ENCODE measurements around the gene CDH19. TPM values are rescaled to one million over a fixed set of nuclear protein-coding genes. Genes with fewer than 3 reads are reported as not detected.
A peak's percentile ranks its signal among the peaks of the same experiment; 100 is the strongest.

The CDH19 gene
- total RNA-seq, 2 donors from 2014 or later = 1.3 to 3.9 TPM

GRCh38 chr18:66640431-66640830 is 36.5 kb upstream of the CDH19 start:
- 62 to 65% methylated on average over 4 of the region's 4 CpGs for WGBS, 2 donors
- Histone ChIP-seq H3K4me1 (no peaks in the 10 kb centered on the region), H3K36me3 (replicated peaks in 1 of 2; ENCODE audit: insufficient read depth in 1 of 2, low read depth in 2 of 2) (no peaks in the 10 kb centered on the region), H3K4me3 (no peak overlapping the region), H3K9me3 (no peaks in the 10 kb centered on the region), H3K27me3 (no peaks in the 10 kb centered on the region), H3K27ac (no peak overlapping the region)
- peak in 1 of 4 donors; percentile 26 for DNase-seq
- intact Hi-C loops (cut with DNase I) = no loop called here
- TF ChIP-seq CTCF (IDR thresholded peaks at IDR 0.05) = no peak
- TF ChIP-seq POLR2A (IDR thresholded peaks at IDR 0.05) = no peak
- ATAC-seq = no peak

DNA sequence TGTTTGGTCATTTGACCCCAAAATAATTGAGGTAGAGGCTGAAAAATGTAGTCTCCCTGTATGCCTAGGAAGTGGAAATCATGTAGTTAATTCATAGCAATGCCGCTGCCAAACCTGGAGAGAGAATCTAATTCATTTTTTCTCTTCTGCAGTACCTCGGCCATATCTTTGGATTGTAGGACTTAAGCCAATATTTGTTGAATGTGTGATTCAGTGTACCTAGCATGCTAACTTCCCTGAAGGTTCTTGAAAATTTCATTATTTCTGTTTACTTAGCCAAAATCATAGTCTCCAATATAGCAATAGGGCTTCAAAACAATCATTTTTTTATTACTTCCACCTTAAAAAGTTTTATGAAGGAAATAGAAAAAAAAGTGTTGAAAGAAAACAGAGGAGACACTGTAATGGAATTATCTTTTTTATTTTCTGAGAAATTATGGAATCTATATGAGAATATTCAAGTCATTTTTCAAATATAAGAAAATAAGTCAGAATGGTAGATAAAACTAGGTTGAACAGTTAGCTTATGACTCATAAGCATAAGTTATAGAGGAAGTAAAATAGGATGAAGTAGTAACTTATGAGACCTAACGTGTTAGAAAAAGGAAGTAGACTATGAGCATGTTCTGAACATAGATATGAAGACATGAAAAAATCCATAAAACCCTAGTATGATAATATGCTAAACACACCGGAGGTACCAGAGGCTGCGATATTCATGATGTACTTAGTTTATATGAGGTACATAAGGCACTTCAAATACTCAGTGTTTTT is 35.2 kb upstream of the CDH19 start:
- no peak for DNase-seq
- 52 to 54% methylated on average over 5 of the region's 5 CpGs for WGBS, 2 donors
- Histone ChIP-seq H3K27ac (no peak overlapping the region), H3K27me3 (no peaks in the 10 kb centered on the region), H3K4me1 (no peaks in the 10 kb centered on the region), H3K9me3 (no peaks in the 10 kb centered on the region), H3K36me3 (replicated peaks in 1 of 2; ENCODE audit: insufficient read depth in 1 of 2, low read depth in 2 of 2) (no peaks in the 10 kb centered on the region), H3K4me3 (no peak overlapping the region)
- TF ChIP-seq POLR2A (IDR thresholded peaks at IDR 0.05) (no peak), CTCF (IDR thresholded peaks at IDR 0.05) (no peak)
- no peak for ATAC-seq
- intact Hi-C loops (cut with DNase I) = no loop called here

DNA sequence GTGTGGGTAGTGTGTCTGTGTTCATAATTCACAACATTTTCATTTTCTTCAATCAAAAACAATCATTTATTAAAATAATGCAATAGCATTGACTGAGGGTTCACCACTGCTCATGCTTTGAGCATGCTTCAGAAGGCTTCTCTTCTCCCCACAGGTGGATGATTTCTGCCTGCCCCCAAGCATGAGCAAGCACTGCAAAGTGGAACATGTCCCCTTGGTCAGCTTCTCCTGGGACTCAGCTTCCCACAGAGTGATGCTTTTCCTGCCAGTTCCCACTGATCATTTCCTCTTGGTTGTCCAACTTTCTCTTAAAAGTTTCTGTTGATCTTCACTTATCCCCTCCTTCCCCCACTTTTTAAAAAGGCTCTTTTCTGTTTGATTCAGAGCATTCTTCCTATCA is 31.5 kb upstream of the CDH19 start:
- H3K27ac ChIP-seq = no peak overlapping the region
- H3K4me3 ChIP-seq = no peak overlapping the region
- TF ChIP-seq POLR2A (IDR thresholded peaks at IDR 0.05) (no peak), CTCF (IDR thresholded peaks at IDR 0.05) (no peak)
- DNase-seq (no peak), ATAC-seq (no peak)
- no peaks in the 10 kb centered on the region for H3K27me3 ChIP-seq
- H3K9me3 ChIP-seq = no peaks in the 10 kb centered on the region
- no peaks in the 10 kb centered on the region for H3K36me3 ChIP-seq (replicated peaks in 1 of 2; ENCODE audit: insufficient read depth in 1 of 2, low read depth in 2 of 2)
- H3K4me1 ChIP-seq = no peaks in the 10 kb centered on the region
- intact Hi-C loops (cut with DNase I) = no loop called here

- ATAC-seq = no peak
These were observed 28.9 kb upstream of the CDH19 start for GRCh38 chr18:66632756-66633155.

More at GRCh38 chr18:66632756-66633155, 28.9 kb upstream of the CDH19 start:
- H3K27ac ChIP-seq = no peak overlapping the region
- intact Hi-C loops (cut with DNase I) = no loop called here
- H3K27me3 ChIP-seq = no peaks in the 10 kb centered on the region
- no peak for DNase-seq
- no peaks in the 10 kb centered on the region for H3K36me3 ChIP-seq (replicated peaks in 1 of 2; ENCODE audit: insufficient read depth in 1 of 2, low read depth in 2 of 2)
- no peak overlapping the region for H3K4me3 ChIP-seq
- no peak for TF ChIP-seq CTCF (IDR thresholded peaks at IDR 0.05)
- no peak for TF ChIP-seq POLR2A (IDR thresholded peaks at IDR 0.05)
- WGBS, 2 donors = 69 to 89% methylated on average over 1 of the region's 1 CpG
- no peaks in the 10 kb centered on the region for H3K9me3 ChIP-seq
- no peaks in the 10 kb centered on the region for H3K4me1 ChIP-seq
